Motor neuron (in vitro differentiated cells): ENCODE measurements around the gene ADARB1. TPM values are rescaled to one million over a fixed set of nuclear protein-coding genes. Genes with fewer than 3 reads are reported as not detected.

ENCODE experiments used
- ATAC-seq, 8 experiments: fragments of 200-7000 bp; cut with Tn5 transposase; replicated peaks in 6 of 8; 2 replicates each; pipeline ENCODE4 v1.8.0; 2021; ENCODE audit warnings: mild to moderate bottlenecking in 8 of 8, moderate library complexity in 8 of 8
- H3K27ac ChIP-seq, 2 donors: fragments of 250-450 bp; sonication (Bioruptor Pico); 2 replicates each; pipeline ENCODE4 v1.9.0; 2021; ENCODE audit warnings: antibody characterized with exemption in 2 of 2, mild to moderate bottlenecking in 2 of 2, moderate library complexity in 1 of 2
- H3K4me1 ChIP-seq, 2 donors: fragments of 250-450 bp; sonication (Bioruptor Pico); replicated peaks in 1 of 2; 2 replicates each; pipeline ENCODE4 v1.6.1; 2021; ENCODE audit warnings: antibody characterized with exemption in 2 of 2, mild to moderate bottlenecking in 2 of 2, moderate library complexity in 1 of 2
- H3K4me3 ChIP-seq, 5 donors: fragments of 250-450 bp; sonication (Bioruptor Pico); 2 replicates each; pipeline ENCODE4 v1.9.0; 2021; ENCODE audit warnings: antibody characterized with exemption in 5 of 5, mild to moderate bottlenecking in 5 of 5, moderate library complexity in 4 of 5
- WGBS, 10 experiments: fragments of 450-650 bp; shearing (Covaris generic); methylation state at CpG; one replicate each; pipeline ENCODE4 v1.0.0; 2022; 5-methylcytosine and 5-hydroxymethylcytosine counted together
- in situ Hi-C, 9 experiments: fragments of 400-800 bp; cut with MboI; loops; one replicate each; pipeline ENCODE4 v1.15.0; 2021; ENCODE audit warnings: low sequenced_read_pairs in 9 of 9, low pct_unique_long_range_greater_than_20kb in 2 of 9; ENCODE audit not compliant: unreplicated experiment in 9 of 9
- total RNA-seq, 8 experiments: library from RNA; unstranded; fragments of 300-600 nt; gene quantifications; 2 replicates each; pipeline versions ENCODE4 v1.2.3 to v1.2.4, GENCODE V29; 2022

The ADARB1 gene
- total RNA-seq, 8 experiments from 2014 or later = 3.7 to 18.4 (median 8.2) TPM

- Histone ChIP-seq H3K4me3 (no peak overlapping the region), H3K4me1 (peaks cover 10% of the 10 kb centered on the region in 2 donors), H3K27ac (no peak overlapping the region)
- WGBS, 10 experiments = 0 to 93% (median 50%) methylated on average over 1 to 10 of the region's 13 CpGs; no CpG with 5 or more reads in 2 of the 10 experiments
- ATAC-seq = peak in 3 of 8 experiments; percentile 12 to 34 (median 25)
- in situ Hi-C loops = no loop called here
Measured at GRCh38 chr21:45248301-45248892, 174.0 kb downstream of the ADARB1 start.

- ATAC-seq = peak; percentile 60 to 91 (median 85)
- H3K4me3 ChIP-seq = no peak overlapping the region
- 21 to 100% (median 41%) methylated on average over 1 to 9 of the region's 14 CpGs; no CpG with 5 or more reads in 1 of the 10 experiments for WGBS, 10 experiments
- H3K27ac ChIP-seq = no peak overlapping the region
- in situ Hi-C loops = no loop called here
- peaks cover 10% of the 10 kb centered on the region in 2 donors for H3K4me1 ChIP-seq
Measured at GRCh38 chr21:45248893-45249381, 174.6 kb downstream of the ADARB1 start.

- in situ Hi-C loops = no loop called here
- no peak for ATAC-seq
- WGBS, 10 experiments = 77 to 100% (median 94%) methylated on average over 1 to 6 of the region's 6 CpGs; no CpG with 5 or more reads in 3 of the 10 experiments
- no peak overlapping the region for H3K4me3 ChIP-seq
- H3K27ac ChIP-seq = no peak overlapping the region
- peaks cover 10 to 12% of the 10 kb centered on the region in 2 donors for H3K4me1 ChIP-seq
Measured at GRCh38 chr21:45249626-45250025, 175.2 kb downstream of the ADARB1 start.

- no peak overlapping the region for H3K4me3 ChIP-seq
- WGBS, 10 experiments = 63 to 100% (median 92%) methylated on average over 1 to 3 of the region's 3 CpGs; no CpG with 5 or more reads in 1 of the 10 experiments
- in situ Hi-C loops = no loop called here
- ATAC-seq = no peak
- H3K27ac ChIP-seq = no peak overlapping the region
- H3K4me1 ChIP-seq = peaks cover 10 to 12% of the 10 kb centered on the region in 2 donors
Measured at GRCh38 chr21:45250272-45250671, 175.9 kb downstream of the ADARB1 start.

- in situ Hi-C loops = no loop called here
- no peak for ATAC-seq
- WGBS, 10 experiments = 67 to 100% (median 82%) methylated on average over 1 to 11 of the region's 14 CpGs
- Histone ChIP-seq H3K27ac (no peak overlapping the region), H3K4me3 (no peak overlapping the region), H3K4me1 (peaks cover 10 to 12% of the 10 kb centered on the region in 2 donors)
Measured at GRCh38 chr21:45250914-45251634, 176.7 kb downstream of the ADARB1 start.

GRCh38 chr21:45251635-45252447 is 177.5 kb downstream of the ADARB1 start:
- WGBS, 10 experiments = 83 to 100% (median 86%) methylated on average over 1 to 5 of the region's 28 CpGs; no CpG with 5 or more reads in 7 of the 10 experiments
- in situ Hi-C loops = no loop called here
- no peak for ATAC-seq
- H3K4me3 ChIP-seq = no peak overlapping the region
- peaks cover 13 to 19% of the 10 kb centered on the region in 2 donors for H3K4me1 ChIP-seq
- no peak overlapping the region for H3K27ac ChIP-seq

GRCh38 chr21:45252448-45252925 is 178.1 kb downstream of the ADARB1 start:
- in situ Hi-C loops = no loop called here
- no peak overlapping the region for H3K27ac ChIP-seq
- H3K4me1 ChIP-seq = peaks cover 18 to 26% of the 10 kb centered on the region in 2 donors
- WGBS, 10 experiments = 60 to 100% (median 90%) methylated on average over 1 to 2 of the region's 13 CpGs; no CpG with 5 or more reads in 5 of the 10 experiments
- no peak for ATAC-seq
- H3K4me3 ChIP-seq = no peak overlapping the region

- Histone ChIP-seq H3K27ac (no peak overlapping the region), H3K4me1 (peaks cover 19 to 30% of the 10 kb centered on the region in 2 donors), H3K4me3 (no peak overlapping the region)
- peak in 3 of 8 experiments; percentile 28 to 68 (median 54) for ATAC-seq
- 20 to 100% (median 84%) methylated on average over 1 to 5 of the region's 8 CpGs; no CpG with 5 or more reads in 6 of the 10 experiments for WGBS, 10 experiments
- in situ Hi-C loops = no loop called here
Measured at GRCh38 chr21:45253180-45253579, 178.8 kb downstream of the ADARB1 start.

- 0 to 100% (median 96%) methylated on average over 1 to 4 of the region's 28 CpGs; no CpG with 5 or more reads in 5 of the 10 experiments for WGBS, 10 experiments
- peaks cover 19 to 30% of the 10 kb centered on the region in 2 donors for H3K4me1 ChIP-seq
- ATAC-seq = no peak
- H3K4me3 ChIP-seq = no peak overlapping the region
- in situ Hi-C loops = no loop called here
- no peak overlapping the region for H3K27ac ChIP-seq
Measured at GRCh38 chr21:45253633-45254459, 179.5 kb downstream of the ADARB1 start.

GRCh38 chr21:45254460-45254930 is 180.1 kb downstream of the ADARB1 start:
- Histone ChIP-seq H3K4me1 (peaks cover 18 to 29% of the 10 kb centered on the region in 2 donors), H3K4me3 (no peak overlapping the region), H3K27ac (no peak overlapping the region)
- in situ Hi-C loops = no loop called here
- ATAC-seq = no peak
- 17 to 88% (median 75%) methylated on average over 1 to 16 of the region's 17 CpGs; no CpG with 5 or more reads in 1 of the 10 experiments for WGBS, 10 experiments

- H3K4me1 ChIP-seq = peaks cover 18 to 29% of the 10 kb centered on the region in 2 donors
- H3K4me3 ChIP-seq = no peak overlapping the region
- ATAC-seq = no peak
- 30 to 100% (median 69%) methylated on average over 1 to 3 of the region's 22 CpGs; no CpG with 5 or more reads in 6 of the 10 experiments for WGBS, 10 experiments
- in situ Hi-C loops = no loop called here
- no peak overlapping the region for H3K27ac ChIP-seq
Measured at GRCh38 chr21:45255381-45256020, 181.1 kb downstream of the ADARB1 start.
